H9 (cell line): Measurements from ENCODE around the gene NEDD4. TPM values are rescaled to one million over a fixed set of nuclear protein-coding genes. Genes with fewer than 3 reads are reported as not detected.

Source experiments
- DNase-seq: peaks from one replicate; pipeline ENCODE4 v3.0.0-alpha.2; 2017
- H2AFZ ChIP-seq: one replicate; pipeline ENCODE4 v1.6.1; 2013; ENCODE audit warnings: mild to moderate bottlenecking, low read length, control low read depth, moderate library complexity
- H2AK5ac ChIP-seq: 2 replicates; pipeline ENCODE4 v1.6.1; 2013; ENCODE audit warnings: low read length, control low read depth, mixed read lengths; ENCODE audit not compliant: insufficient read length
- H2BK120ac ChIP-seq: one replicate; pipeline ENCODE4 v1.6.1; 2013; ENCODE audit warnings: low read depth, mild to moderate bottlenecking, low read length, control low read depth, inconsistent platforms; ENCODE audit not compliant: poor library complexity, severe bottlenecking
- H2BK12ac ChIP-seq: 2 replicates; pipeline ENCODE4 v1.6.1; 2013; ENCODE audit warnings: low read length, control low read depth, mixed read lengths, low read depth; ENCODE audit not compliant: insufficient read length
- H2BK15ac ChIP-seq: 2 replicates; pipeline ENCODE4 v1.6.1; 2013; ENCODE audit warnings: low read depth, low read length, control low read depth
- H2BK20ac ChIP-seq: one replicate; pipeline ENCODE4 v1.6.1; 2013; ENCODE audit warnings: low read depth, mild to moderate bottlenecking, low read length, control low read depth, inconsistent platforms; ENCODE audit not compliant: poor library complexity, severe bottlenecking
- H2BK5ac ChIP-seq: 2 replicates; pipeline ENCODE4 v1.6.1; 2013; ENCODE audit warnings: low read length, control low read depth, mixed read lengths; ENCODE audit not compliant: insufficient read length
- H3K14ac ChIP-seq: 2 replicates; pipeline ENCODE4 v1.6.1; 2013; ENCODE audit warnings: low read length, control low read depth; ENCODE audit not compliant: insufficient read depth
- H3K18ac ChIP-seq: 2 replicates; pipeline ENCODE4 v1.6.1; 2013; ENCODE audit warnings: low read depth, mild to moderate bottlenecking, mixed read lengths, low read length, control low read depth; ENCODE audit not compliant: insufficient read length
- H3K23ac ChIP-seq: 2 replicates; pipeline ENCODE4 v1.6.1; 2013; ENCODE audit warnings: low read length, control low read depth, mixed read lengths, low read depth; ENCODE audit not compliant: insufficient read length
- H3K23me2 ChIP-seq: 2 replicates; pipeline ENCODE4 v1.6.1; 2013; ENCODE audit warnings: low read depth, mild to moderate bottlenecking, mixed read lengths, low read length, control low read depth; ENCODE audit not compliant: insufficient read length, poor library complexity, severe bottlenecking
- H3K27ac ChIP-seq: 2 replicates; pipeline ENCODE4 v1.5.1; 2013; ENCODE audit warnings: low read length, control low read depth, mixed read lengths, low read depth; ENCODE audit not compliant: insufficient read length
- H3K27me3 ChIP-seq: 2 replicates; pipeline ENCODE4 v1.6.1; 2013; ENCODE audit warnings: low read length, control low read depth, inconsistent platforms; ENCODE audit not compliant: insufficient read depth
- H3K4ac ChIP-seq: 2 replicates; pipeline ENCODE4 v1.6.1; 2013; ENCODE audit warnings: low read depth, mild to moderate bottlenecking, control low read depth, inconsistent platforms, low read length, moderate library complexity
- H3K4me1 ChIP-seq: 2 replicates; pipeline ENCODE4 v1.6.1; 2013; ENCODE audit warnings: low read length, control low read depth, inconsistent platforms; ENCODE audit not compliant: insufficient read depth
- H3K4me2 ChIP-seq: 2 replicates; pipeline ENCODE4 v1.6.1; 2013; ENCODE audit warnings: low read length, control low read depth, mixed read lengths; ENCODE audit not compliant: insufficient read length, insufficient read depth
- H3K56ac ChIP-seq: 2 replicates; pipeline ENCODE4 v1.6.1; 2013; ENCODE audit warnings: low read depth, mild to moderate bottlenecking, mixed read lengths, low read length, control low read depth; ENCODE audit not compliant: insufficient read length
- H3K79me1 ChIP-seq: 2 replicates; pipeline ENCODE4 v1.6.1; 2013; ENCODE audit warnings: low read depth, mild to moderate bottlenecking, moderate library complexity, low read length, control low read depth, inconsistent platforms; ENCODE audit not compliant: insufficient read depth, poor library complexity, severe bottlenecking
- H3K79me2 ChIP-seq: 2 replicates; pipeline ENCODE4 v1.6.1; 2013; ENCODE audit warnings: low read length, control low read depth, inconsistent platforms; ENCODE audit not compliant: insufficient read depth
- H3K9ac ChIP-seq: 2 replicates; pipeline ENCODE4 v1.6.1; 2013; ENCODE audit warnings: low read length, control low read depth, mixed read lengths; ENCODE audit not compliant: insufficient read length; ENCODE audit errors: extremely low read depth
- H3K9me3 ChIP-seq: one replicate; pipeline ENCODE4 v1.6.1; 2013; ENCODE audit warnings: low read depth, low read length, inconsistent platforms; ENCODE audit not compliant: control insufficient read depth
- H3T11ph ChIP-seq: one replicate; pipeline ENCODE4 v1.6.1; 2013; ENCODE audit warnings: mild to moderate bottlenecking, low read length, control low read depth, inconsistent platforms
- H4K20me1 ChIP-seq: one replicate; pipeline ENCODE4 v1.6.1; 2013; ENCODE audit not compliant: control insufficient read depth, insufficient read length, insufficient read depth
- H4K5ac ChIP-seq: 2 replicates; pipeline ENCODE4 v1.6.1; 2013; ENCODE audit warnings: low read depth, mild to moderate bottlenecking, mixed read lengths, low read length, control low read depth; ENCODE audit not compliant: insufficient read length
- H4K8ac ChIP-seq: replicated peaks from 2 replicates; pipeline ENCODE4 v1.6.1; 2013; ENCODE audit warnings: low read length, control low read depth, mixed read lengths, low read depth; ENCODE audit not compliant: insufficient read length
- H4K91ac ChIP-seq: 2 replicates; pipeline ENCODE4 v1.6.1; 2013; ENCODE audit warnings: low read depth, mild to moderate bottlenecking, moderate library complexity, mixed read lengths, low read length, control low read depth; ENCODE audit not compliant: insufficient read length
- H3K27ac Mint-ChIP-seq, 3 experiments: 2 replicates in 2 of 3; 3 replicates in 1 of 3; pipeline ENCODE4 v1.8.0; 2020 to 2021; ENCODE audit warnings: mixed read lengths in 3 of 3, mild to moderate bottlenecking in 1 of 3, moderate library complexity in 1 of 3
- H3K27me3 Mint-ChIP-seq: 2 replicates; pipeline ENCODE4 v1.8.0; 2021; ENCODE audit warnings: low read depth, mild to moderate bottlenecking, moderate library complexity, mixed read lengths
- H3K36me3 Mint-ChIP-seq, 3 experiments: 2 replicates in 2 of 3; 3 replicates in 1 of 3; pipeline ENCODE4 v1.8.0; 2020 to 2021; ENCODE audit warnings: low read depth in 3 of 3, mixed read lengths in 3 of 3; ENCODE audit not compliant: insufficient read depth in 1 of 3
- H3K4me1 Mint-ChIP-seq, 2 experiments: 2 replicates each; pipeline ENCODE4 v1.8.0; 2020; ENCODE audit warnings: mixed read lengths in 2 of 2
- H3K4me3 Mint-ChIP-seq, 2 experiments: 2 replicates in 1 of 2; 3 replicates in 1 of 2; pipeline ENCODE4 v1.8.0; 2020 to 2021; ENCODE audit warnings: mild to moderate bottlenecking in 2 of 2, mixed read lengths in 2 of 2, moderate library complexity in 1 of 2
- H3K9me3 Mint-ChIP-seq, 2 experiments: 2 replicates in 1 of 2; 3 replicates in 1 of 2; pipeline ENCODE4 v1.8.0; 2020; ENCODE audit warnings: mild to moderate bottlenecking in 2 of 2, mixed read lengths in 2 of 2, moderate library complexity in 1 of 2
- total RNA-seq: library from RNA; stranded (reverse); gene quantifications from 2 replicates; pipeline ENCODE4 v1.2.1, GENCODE V29; 2021
- TF ChIP-seq, protein P1 (sequence below): fragments of 200-600 bp; sonication (generic); conservative IDR thresholded peaks from 3 replicates; pipeline ENCODE4 v1.8.0; 2021; ENCODE audit warnings: antibody characterized with exemption, mild to moderate bottlenecking

The NEDD4 gene
- total RNA-seq, 1 experiment from 2014 or later, result 9.6 TPM

DNA sequence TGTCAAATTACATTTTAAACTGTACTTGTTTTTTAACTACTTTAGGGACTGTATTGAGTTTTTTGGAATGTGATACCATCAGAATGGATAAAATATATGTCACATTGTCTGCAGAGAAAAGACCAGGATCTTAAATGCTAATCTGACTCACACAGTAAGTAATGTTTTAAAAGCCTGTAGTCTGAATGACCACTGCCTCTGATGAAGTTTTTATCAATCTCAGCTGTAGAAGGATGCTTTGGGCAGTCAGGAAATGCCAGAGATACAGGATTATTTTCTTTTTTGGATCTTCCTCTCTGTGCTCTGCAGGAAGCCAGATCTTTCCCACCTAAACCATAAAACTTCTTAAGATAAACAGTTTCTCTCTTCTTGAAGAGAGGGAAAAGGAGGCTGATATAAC lies 177.4 kb downstream of the NEDD4 start:
- Mint-ChIP-seq H3K4me3 (no peak overlapping the region), H3K27ac (no peak overlapping the region)

More for the DNA sequence above, 177.4 kb downstream of the NEDD4 start:
- no peaks in the 10 kb centered on the region for H3K36me3 Mint-ChIP-seq
- Histone ChIP-seq H3K14ac (no peak overlapping the region), H3K23me2 (no peaks in the 10 kb centered on the region), H4K20me1 (no peaks in the 10 kb centered on the region), H3K27ac (no peak overlapping the region), H4K5ac (no peak overlapping the region), H3K9ac (no peak overlapping the region), H2BK15ac (no peak overlapping the region), H3K27me3 (no peaks in the 10 kb centered on the region), H4K91ac (no peak overlapping the region), H2BK5ac (no peak overlapping the region), H3K56ac (no peak overlapping the region), H3K18ac (no peak overlapping the region), H4K8ac (no peak overlapping the region), H3K4me1 (no peaks in the 10 kb centered on the region), H3K4me2 (no peak overlapping the region), H3K79me2 (no peaks in the 10 kb centered on the region), H2BK20ac (no peak overlapping the region), H2BK120ac (no peak overlapping the region), H2AFZ (no peak overlapping the region), H3K79me1 (no peaks in the 10 kb centered on the region), H2BK12ac (no peak overlapping the region), H3T11ph (no peak overlapping the region), H2AK5ac (no peak overlapping the region), H3K4ac (no peak overlapping the region), H3K9me3 (no peaks in the 10 kb centered on the region), H3K23ac (no peak overlapping the region)
- H3K4me1 Mint-ChIP-seq, result peaks cover 11 to 12% of the 10 kb centered on the region in 2 experiments
- no peak for DNase-seq
- TF ChIP-seq, protein P1, sequence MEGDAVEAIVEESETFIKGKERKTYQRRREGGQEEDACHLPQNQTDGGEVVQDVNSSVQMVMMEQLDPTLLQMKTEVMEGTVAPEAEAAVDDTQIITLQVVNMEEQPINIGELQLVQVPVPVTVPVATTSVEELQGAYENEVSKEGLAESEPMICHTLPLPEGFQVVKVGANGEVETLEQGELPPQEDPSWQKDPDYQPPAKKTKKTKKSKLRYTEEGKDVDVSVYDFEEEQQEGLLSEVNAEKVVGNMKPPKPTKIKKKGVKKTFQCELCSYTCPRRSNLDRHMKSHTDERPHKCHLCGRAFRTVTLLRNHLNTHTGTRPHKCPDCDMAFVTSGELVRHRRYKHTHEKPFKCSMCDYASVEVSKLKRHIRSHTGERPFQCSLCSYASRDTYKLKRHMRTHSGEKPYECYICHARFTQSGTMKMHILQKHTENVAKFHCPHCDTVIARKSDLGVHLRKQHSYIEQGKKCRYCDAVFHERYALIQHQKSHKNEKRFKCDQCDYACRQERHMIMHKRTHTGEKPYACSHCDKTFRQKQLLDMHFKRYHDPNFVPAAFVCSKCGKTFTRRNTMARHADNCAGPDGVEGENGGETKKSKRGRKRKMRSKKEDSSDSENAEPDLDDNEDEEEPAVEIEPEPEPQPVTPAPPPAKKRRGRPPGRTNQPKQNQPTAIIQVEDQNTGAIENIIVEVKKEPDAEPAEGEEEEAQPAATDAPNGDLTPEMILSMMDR, result no peak
- H3K27me3 Mint-ChIP-seq, result peaks cover 2% of the 10 kb centered on the region
- no peaks in the 10 kb centered on the region for H3K9me3 Mint-ChIP-seq
